ENCODE data around the gene ERICH6B.

Gene ERICH6B

GRCh38 chr13:45627656-45628055, 12.1 kb upstream of the ERICH6B start:
- no peak for DNase-seq (ENCODE audit: extremely low read depth, insufficient read length)
- Histone ChIP-seq H3K27me3 (replicated peaks; ENCODE audit: control insufficient read depth, insufficient read depth, low read length) (no peaks in the 10 kb centered on the region), H3K4me3 (replicated peaks; ENCODE audit: low read depth, low read length) (no peak overlapping the region), H3K36me3 (ENCODE audit: control insufficient read depth, insufficient read depth, low read length) (no peaks in the 10 kb centered on the region)
- TF ChIP-seq CTCF (IDR thresholded peaks at IDR 0.05; ENCODE audit: insufficient read depth, low read length, poor library complexity, severe bottlenecking), result no peak

GRCh38 chr13:45626731-45627374, 11.3 kb upstream of the ERICH6B start:
- Histone ChIP-seq H3K27me3 (replicated peaks; ENCODE audit: control insufficient read depth, insufficient read depth, low read length) (no peaks in the 10 kb centered on the region), H3K36me3 (ENCODE audit: control insufficient read depth, insufficient read depth, low read length) (no peaks in the 10 kb centered on the region), H3K4me3 (replicated peaks; ENCODE audit: low read depth, low read length) (no peak overlapping the region)
- no peak for DNase-seq (ENCODE audit: extremely low read depth, insufficient read length)
- no peak for TF ChIP-seq CTCF (IDR thresholded peaks at IDR 0.05; ENCODE audit: insufficient read depth, low read length, poor library complexity, severe bottlenecking)

- Histone ChIP-seq H3K36me3 (ENCODE audit: control insufficient read depth, insufficient read depth, low read length) (no peaks in the 10 kb centered on the region), H3K4me3 (replicated peaks; ENCODE audit: low read depth, low read length) (no peak overlapping the region), H3K27me3 (replicated peaks; ENCODE audit: control insufficient read depth, insufficient read depth, low read length) (no peaks in the 10 kb centered on the region)
- peak; percentile 52 for TF ChIP-seq CTCF (IDR thresholded peaks at IDR 0.05; ENCODE audit: insufficient read depth, low read length, poor library complexity, severe bottlenecking)
- DNase-seq (ENCODE audit: extremely low read depth, insufficient read length), result no peak
Observed at GRCh38 chr13:45623516-45624090, 8.1 kb upstream of the ERICH6B start.

- H3K27me3 ChIP-seq (replicated peaks; ENCODE audit: control insufficient read depth, insufficient read depth, low read length), result no peaks in the 10 kb centered on the region
Observed at GRCh38 chr13:45621950-45622349, 6.4 kb upstream of the ERICH6B start.

GRCh38 chr13:45607931-45608330, 7.6 kb downstream of the ERICH6B start:
- DNase-seq (ENCODE audit: extremely low read depth, insufficient read length), result no peak
- H3K36me3 ChIP-seq (ENCODE audit: control insufficient read depth, insufficient read depth, low read length), result no peaks in the 10 kb centered on the region
- TF ChIP-seq CTCF (IDR thresholded peaks at IDR 0.05; ENCODE audit: insufficient read depth, low read length, poor library complexity, severe bottlenecking), result no peak
- no peak overlapping the region for H3K4me3 ChIP-seq (replicated peaks; ENCODE audit: low read depth, low read length)
- peaks cover 5% of the 10 kb centered on the region for H3K27me3 ChIP-seq (replicated peaks; ENCODE audit: control insufficient read depth, insufficient read depth, low read length)

More at GRCh38 chr13:45621950-45622349, 6.4 kb upstream of the ERICH6B start:
- H3K4me3 ChIP-seq (replicated peaks; ENCODE audit: low read depth, low read length), result no peak overlapping the region
- no peak for TF ChIP-seq CTCF (IDR thresholded peaks at IDR 0.05; ENCODE audit: insufficient read depth, low read length, poor library complexity, severe bottlenecking)
- no peak for DNase-seq (ENCODE audit: extremely low read depth, insufficient read length)
- no peaks in the 10 kb centered on the region for H3K36me3 ChIP-seq (ENCODE audit: control insufficient read depth, insufficient read depth, low read length)

Measured in GM06990 (cell line).